OCI-M2 (cell line): Measurements from ENCODE around the gene DCST1.
A peak's percentile ranks its signal among the peaks of the same experiment; 100 is the strongest.

Source experiments
- DNase-seq: peaks from one replicate; lab custom pipeline; 2025; ENCODE audit not compliant: unreplicated experiment; lab: John Stamatoyannopoulos, UW

Gene DCST1

DNA sequence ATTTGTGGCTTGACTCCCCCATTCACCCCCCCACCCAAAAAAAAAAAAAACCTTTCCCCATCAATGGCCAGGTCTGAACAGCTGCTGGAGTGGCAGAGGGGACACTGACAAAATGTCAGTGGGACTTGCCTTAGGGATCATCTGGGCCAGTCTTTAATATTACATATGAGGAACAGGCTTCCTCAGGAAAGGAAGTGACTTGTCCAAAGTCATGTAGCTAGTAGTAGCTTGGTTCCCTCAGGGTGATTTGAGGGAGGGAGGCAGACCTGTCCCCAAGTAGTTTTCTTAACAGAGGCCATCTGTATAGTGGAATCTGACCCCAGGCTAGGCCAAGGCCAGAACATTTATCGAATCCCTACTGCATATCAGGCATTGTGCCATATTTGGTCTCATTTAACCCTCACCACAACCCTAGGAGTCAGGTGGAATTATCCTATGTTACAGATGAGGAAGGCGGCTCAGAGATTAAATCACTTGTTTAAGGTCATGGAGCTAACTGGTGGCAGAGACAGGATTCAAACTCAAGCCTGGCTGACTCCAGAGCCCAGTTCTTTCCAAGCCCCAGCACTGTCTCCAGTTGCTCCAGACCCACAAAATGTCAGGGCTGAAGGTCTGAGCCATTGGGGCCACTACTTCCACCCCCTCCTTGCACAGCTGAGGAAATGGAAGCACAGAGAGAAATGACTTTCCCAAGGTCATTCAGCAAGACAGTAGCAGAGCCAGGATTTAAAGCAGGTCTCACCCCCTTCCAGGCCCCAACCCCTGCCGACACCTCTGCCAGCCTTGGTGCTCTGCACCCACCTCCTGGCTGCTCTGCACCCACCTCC is 20.6 kb upstream of the DCST1 start:
- DNase-seq, result no peak

DNA sequence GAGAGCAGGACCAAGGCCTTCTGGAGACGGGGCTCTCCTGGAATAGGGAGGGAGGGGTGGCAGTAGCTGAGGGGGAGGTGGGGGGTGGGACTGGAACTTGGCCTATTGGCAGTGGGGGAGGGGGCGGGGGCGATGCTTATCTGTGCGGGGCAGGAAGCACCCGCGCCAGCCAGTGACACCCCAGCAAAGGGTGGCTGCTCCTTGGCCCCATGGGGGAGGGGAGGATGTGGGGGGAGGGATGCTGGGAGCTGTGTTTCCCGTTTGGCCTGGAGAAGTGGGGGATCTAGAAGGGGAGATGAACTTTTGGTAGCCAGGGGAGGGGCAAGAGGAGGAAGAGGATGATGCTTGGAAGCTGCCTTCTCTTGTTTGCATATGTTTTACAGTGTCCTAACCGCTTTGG is 20.0 kb upstream of the DCST1 start:
- no peak for DNase-seq

DNA sequence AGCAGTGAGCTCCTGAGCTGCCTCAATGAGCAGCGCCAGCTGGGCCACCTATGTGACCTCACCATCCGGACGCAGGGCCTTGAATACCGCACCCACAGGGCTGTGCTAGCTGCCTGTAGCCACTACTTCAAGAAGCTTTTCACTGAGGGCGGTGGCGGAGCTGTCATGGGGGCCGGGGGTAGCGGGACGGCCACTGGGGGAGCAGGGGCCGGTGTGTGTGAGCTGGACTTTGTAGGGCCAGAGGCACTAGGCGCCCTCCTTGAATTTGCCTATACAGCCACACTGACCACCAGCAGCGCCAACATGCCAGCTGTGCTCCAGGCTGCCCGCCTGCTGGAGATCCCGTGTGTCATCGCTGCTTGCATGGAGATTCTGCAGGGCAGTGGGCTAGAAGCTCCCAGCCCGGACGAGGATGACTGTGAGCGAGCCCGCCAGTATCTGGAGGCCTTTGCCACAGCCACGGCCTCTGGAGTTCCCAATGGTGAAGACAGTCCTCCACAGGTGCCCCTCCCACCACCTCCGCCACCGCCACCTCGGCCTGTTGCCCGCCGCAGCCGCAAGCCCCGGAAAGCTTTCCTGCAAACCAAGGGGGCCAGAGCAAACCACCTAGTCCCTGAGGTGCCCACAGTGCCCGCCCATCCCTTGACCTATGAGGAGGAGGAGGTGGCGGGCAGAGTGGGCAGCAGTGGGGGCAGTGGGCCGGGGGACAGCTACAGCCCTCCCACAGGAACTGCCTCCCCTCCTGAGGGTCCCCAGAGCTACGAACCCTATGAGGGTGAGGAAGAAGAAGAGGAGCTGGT is 18.7 kb upstream of the DCST1 start:
- DNase-seq, result no peak

DNA sequence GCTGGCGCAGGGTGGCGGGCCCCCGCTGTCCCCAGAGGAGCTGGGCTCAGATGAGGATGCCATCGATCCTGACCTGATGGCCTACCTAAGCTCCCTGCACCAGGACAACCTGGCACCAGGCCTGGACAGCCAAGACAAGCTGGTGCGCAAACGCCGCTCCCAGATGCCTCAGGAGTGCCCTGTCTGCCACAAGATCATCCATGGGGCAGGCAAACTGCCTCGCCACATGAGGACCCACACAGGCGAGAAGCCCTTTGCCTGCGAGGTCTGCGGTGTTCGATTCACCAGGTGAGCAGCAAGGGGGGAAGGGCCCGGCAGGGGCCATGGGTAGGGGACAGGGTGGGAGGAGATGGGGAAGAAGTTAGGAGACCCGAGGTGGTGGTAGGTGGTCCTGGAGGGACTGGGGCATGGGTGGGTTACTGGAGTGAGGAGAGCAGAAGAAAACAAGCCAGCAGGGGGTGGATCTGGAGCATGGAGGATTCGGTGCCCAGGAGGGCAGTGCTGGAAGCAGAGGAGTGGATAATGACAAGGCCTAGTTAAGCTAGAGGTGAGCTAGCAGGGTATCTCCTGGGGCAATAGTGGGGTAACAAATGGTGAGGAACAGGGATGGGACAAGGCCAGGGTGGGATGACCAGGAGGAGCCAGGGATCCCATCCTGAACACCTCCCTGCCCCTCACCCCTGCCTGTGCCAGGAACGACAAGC is 17.9 kb upstream of the DCST1 start:
- DNase-seq, result no peak

DNA sequence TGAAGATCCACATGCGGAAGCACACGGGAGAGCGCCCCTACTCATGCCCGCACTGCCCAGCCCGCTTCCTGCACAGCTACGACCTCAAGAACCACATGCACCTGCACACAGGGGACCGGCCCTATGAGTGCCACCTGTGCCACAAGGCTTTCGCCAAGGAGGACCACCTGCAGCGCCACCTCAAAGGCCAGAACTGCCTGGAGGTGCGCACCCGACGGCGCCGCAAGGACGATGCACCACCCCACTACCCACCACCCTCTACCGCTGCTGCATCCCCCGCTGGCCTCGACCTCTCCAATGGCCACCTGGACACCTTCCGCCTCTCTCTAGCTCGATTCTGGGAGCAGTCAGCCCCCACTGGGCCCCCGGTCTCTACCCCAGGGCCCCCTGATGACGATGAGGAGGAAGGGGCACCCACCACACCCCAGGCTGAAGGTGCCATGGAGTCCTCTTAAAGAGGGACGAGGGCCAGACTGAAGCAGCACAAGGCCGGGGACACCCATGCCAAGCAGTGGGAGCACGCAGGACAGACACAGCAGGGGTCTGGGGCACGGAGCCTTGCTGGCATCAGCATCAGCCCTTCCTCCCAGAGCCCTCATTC is 17.3 kb upstream of the DCST1 start:
- no peak for DNase-seq

DNA sequence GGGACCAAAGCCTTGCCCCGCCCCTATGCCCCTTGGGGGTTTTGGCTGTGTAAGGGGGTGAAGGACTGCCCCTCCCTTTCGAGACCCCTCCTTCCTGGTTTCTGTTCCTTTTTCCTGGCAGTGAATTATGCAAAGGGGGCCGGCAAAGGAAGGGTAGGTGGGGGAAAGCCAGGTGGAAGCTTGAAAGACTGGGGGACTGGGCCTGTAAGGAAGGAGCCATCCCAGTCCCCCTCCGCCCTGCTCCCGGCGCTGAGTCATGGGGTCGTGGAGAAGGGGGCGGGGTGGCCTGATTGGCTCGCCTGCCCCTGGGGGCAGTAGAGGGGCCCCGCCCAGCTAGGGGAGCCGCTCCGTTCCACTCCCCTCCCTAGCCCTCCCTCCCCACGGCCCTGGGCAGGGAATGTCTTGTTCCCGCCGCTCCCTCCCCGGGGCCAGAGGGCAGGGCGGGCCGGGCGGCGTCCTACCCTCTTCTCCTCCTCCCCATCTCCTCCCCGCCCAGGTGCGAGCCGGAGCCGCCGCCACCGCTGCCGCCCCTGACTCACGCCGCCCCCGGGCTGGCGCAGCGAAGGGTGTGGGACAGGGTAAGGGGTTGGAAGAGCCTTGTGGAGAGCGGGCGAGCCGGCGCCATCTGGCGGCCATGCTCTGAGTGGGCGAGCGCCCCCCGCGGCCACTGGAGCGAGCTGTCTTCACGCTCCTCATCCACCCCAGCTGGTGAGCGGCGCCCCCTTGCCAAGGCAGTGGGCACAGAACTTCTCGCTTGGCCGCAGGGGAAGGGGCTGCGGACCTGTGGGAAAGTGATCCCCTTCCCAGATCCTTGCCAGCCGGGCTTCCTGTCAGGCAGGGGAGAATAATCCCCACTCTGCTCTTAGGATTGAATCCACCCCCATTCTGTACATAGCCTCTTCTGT is 16.3 kb upstream of the DCST1 start:
- peak; percentile 66 for DNase-seq

DNA sequence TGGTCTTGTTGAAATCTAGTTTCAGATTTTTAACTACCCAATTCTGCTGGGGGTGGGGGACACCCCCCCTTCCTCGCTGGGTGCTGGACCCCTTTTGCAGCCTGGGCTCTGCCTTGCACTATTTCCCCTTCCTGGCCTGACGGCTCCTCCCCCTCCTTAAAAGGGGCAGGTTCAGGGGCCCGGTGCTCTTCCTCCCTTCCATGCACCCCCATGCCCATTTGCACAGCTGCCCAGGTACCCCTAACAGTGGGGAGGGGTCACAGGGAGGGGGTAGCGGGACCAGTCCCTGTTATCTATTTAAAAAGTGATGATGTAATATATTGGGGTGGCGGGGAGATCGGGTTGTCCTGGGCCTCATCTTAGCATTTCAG is 15.7 kb upstream of the DCST1 start:
- no peak for DNase-seq

DNA sequence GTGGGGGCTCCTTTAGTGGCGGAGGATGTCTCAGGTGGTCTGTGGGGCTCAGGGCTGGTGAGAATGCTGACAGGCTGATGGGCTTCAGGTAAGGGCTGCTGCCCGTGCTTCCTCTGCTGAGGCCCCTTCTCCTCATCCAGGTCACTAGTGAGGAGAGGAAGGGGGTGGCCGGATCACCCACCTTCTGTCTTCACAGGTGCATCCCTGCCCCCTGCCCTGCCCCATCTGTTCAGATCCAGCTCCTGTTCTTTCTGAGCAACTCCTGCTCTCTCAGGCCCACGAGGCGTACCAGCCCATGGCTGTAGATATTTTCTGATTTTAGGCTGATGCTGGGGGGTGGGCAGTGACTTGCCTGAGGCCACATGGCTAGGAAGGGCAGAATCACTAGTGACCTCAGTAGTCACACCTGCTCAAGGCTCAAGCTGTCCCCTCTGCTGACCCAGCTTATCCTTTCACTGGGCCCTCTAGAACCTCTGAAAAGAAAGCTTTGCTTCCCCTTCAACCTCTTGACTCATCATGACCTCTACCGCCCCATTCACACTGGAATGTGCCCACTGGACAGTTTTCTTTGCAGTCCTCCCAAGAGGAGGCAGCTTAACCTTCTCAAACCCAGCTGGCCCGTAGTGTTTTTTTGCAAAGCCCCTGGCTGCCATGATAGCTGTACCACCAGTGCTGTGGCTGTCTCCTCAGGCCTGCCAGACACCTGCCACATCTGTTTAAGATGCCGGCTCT is 14.8 kb upstream of the DCST1 start:
- no peak for DNase-seq

DNA sequence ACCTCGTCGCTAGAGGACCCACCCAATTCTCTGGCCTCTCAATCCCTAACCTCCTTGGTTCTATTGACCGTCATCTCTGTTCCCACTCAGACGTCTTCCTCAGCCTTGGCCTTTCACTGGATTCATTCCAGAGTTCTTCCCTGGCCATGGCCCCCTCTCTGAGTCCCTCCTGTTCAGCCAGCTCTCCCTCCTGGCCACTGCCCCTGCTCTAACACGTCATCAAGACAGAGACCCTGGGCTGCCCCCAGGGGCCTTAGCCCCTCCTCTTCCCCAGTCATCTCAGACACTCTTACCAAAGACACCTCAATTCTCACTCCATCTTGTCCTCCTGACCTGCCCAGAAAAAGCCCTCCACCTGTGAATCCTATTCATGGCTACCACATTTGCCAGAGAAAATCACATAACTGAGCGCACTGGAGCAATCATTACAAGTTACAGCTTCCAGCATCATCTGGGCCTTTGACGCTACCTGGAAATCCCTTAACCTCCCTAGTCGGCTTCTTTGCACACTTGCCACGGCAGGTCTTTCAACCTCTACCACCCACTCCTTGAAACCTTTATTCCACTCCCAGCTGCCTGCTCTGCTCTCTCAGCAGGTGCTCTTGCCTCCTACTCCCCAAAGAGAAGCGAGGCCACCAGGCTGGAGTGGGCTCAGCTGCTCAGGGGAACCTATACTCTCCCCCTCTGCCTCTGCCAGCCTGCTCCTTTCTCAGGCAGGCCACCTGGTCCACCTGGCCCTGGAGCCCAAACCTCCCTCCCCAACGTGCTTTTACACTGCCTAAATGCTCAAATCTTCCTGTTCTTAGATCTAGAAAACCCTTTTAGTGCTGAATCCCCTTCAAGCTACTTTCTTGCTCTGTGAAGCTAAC is 14.0 kb upstream of the DCST1 start:
- no peak for DNase-seq

DNA sequence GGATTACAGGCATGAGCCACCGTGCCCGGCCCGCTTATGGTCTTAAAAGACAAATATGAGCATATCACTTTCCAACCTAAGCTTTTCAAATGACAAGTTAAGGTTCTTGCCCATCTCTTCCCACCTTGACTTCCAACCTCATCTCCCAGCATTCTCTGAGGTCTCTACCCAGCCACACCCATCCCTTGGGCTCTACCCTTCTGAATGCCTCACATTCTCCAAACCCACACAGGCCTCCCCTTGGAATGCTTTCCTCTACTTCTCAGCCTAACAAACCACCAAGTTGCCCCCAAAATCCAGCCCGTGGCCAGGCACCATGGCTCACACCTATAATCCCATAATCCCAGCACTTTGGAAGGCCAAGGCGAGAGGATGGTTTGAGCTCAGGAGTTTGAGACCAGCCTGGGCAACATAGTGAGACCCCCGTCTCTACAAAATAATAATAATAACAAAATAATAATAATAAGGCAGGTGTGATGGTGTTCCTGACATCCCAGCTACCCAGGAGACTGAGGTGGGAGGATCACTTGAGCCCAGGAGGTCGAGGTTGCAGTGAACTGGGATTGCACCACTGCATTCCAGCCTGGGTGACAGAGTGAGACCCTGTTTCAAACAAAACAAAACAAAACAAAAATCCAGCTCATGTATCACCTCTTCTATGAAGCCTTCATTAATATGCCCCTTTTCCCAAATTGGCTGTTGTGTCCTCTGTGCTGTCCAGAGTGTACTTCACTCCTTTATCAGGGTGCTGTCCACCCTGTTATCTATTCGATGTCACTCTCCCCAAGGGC is 11.3 kb upstream of the DCST1 start:
- no peak for DNase-seq

DNA sequence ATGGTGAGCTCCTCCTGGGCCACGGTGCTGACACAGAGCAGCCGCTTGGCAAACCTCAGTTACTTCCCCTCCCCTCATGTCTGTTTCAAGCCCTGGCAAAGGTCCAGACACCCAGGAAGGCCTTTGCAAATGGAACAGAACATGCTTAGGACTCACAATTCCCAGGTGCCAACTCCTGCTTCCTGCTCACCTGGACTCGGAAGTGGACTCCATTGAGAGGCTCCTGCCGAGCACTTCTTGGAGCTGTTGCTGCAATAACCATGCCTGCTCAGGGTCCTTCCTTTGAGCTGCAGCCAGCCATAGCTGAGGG is 10.7 kb upstream of the DCST1 start:
- no peak for DNase-seq

DNA sequence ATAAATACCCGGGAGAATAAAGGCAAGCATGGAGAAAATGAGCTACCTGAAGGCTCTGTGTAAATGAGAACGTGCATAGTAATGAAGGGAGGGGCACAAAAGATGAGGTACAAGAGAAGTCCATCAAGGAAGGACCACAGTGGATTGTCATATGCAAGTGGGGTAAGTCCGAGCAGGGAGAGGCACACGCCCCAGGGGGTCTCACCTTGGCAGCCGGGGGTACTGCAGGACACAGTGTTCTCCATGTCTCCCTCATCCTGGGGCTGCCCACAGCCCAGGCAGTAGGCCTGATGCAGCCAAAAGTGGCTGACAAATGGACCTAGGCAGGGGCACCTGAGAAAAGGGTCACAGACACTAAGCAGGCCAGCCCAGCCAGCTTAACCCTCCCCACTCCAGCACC is 10.0 kb upstream of the DCST1 start:
- DNase-seq, result no peak

DNA sequence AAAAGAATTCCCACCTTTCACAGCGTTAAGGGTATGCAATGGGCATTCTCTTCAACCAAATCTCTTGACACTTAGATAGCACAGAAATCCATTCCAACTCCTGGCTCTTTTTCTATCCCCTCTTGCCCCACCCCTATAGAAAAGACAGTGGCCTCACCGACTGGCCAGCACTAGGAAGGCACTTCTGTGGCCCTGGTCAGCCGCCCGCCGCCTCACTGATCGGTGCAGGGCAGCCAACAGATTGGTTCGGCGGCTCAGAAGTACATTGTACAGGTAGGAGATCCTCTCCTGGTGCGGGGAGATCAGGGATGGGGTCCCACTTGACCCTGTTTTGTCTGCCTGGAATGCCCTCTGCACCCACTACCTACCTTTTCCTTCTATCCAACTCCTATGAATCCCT is 9.3 kb upstream of the DCST1 start:
- no peak for DNase-seq

DNA sequence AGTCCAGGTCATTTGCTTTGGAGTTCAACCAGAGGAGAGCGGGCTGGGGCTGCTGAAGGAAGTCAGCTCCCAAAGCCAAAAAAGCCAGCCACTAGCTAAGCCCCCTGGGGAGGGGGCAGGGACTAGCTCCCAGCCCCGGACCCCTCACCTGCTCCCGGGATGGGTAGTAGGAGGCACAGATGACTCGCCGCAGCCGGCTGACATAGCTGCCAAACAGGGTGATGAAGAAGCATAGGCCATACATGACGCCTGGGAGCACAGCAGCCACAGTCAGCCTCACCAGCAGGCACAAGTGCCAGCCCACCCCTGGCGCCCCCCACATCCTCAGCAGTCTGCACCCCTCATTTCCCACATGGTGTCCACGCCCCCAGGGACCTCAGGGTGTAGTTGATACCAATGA is 7.5 kb upstream of the DCST1 start:
- no peak for DNase-seq

DNA sequence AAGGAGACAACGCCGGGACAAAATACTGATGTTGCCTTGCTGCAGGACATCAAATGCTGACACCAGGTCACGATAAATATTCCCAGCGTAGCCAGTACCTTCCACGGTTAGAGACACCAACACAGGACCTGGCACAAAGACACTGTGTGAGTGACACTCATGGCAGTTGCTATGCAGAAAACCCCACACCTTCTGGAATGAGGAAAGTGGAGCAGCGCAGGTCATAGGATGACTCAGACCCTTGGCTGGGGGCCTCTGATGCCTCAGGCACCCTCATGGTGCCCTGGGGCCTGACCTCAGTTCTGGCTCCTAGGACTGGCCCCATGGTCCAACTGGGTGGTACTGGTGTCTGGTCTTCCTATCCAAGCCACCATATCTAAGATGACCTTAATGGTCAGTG is 7.0 kb upstream of the DCST1 start:
- DNase-seq, result no peak

DNA sequence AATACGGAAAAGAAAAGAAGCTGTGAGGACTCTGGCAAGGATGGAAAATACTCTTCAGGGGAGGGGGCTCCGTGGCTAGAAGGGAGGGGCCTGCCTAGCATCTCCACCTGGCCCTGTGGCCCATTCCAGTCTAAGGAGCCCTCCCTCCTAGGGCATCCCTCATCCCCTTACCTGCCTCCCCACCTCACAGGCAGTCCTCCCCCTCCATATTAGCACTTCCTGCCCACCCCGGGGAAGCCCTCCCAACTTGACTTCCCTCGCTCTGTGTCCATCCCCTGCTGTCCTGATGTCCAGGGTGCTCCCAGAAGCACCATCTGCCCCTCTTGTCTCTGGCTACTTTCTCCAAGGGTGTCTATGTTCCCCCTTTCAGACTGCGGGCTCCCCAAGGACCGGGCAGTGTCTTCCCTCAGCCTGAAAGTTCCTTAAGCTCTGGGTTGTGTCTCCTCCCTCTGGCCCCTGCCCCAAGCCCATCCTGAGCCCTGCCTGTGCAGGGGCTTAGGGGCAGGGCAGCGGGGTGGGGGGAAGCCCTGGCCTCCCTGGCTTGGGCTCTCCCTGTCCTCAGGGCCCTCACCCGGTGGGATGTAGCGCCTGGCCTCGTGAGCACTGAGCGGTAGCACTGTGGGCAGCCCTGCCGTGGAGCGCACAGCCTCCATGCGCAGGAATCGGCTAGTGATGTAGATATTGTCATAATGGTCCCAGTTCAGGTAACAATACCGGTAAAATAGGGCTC is 3.9 kb upstream of the DCST1 start:
- no peak for DNase-seq

DNA sequence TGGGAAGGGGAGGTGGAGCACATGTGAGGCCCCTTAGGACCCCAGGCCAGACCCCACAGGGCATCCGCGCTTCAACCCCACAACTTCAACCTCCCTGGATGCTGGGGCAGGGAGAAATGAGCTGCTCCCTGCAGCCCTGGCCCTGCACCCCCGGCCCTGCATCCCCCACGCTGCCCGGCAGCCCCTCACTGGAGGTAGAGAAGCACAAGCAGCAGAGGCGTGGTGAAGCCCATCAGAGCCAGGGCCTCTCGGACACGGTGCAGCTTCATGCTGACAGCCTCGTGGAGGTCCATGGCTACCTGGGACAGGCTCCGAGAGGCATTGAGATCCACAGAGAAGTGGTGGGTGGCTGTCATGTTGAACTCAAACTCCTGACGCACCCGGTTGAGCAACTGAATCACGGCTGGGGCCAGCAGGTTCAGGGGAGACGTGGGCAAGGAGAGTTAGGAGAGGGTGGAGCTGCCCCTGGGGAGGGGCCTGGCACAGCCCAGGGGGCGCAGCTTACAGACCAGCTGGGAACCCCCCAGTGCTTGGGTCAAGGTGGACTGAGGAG is 3.3 kb upstream of the DCST1 start:
- no peak for DNase-seq
